ENCODE data around the gene FBXL5.

Gene FBXL5

GRCh38 chr4:15696866-15697265 is 41.7 kb upstream of the FBXL5 start:
- TF ChIP-seq CTCF (IDR thresholded peaks at IDR 0.05; ENCODE audit: poor library complexity, severe bottlenecking) = no peak
- H3K4me1 ChIP-seq (ENCODE audit: insufficient read depth, poor library complexity, severe bottlenecking) = peaks cover 23% of the 10 kb centered on the region
- H3K9me3 ChIP-seq (ENCODE audit: severe bottlenecking) = no peaks in the 10 kb centered on the region
- no peaks in the 10 kb centered on the region for H3K27me3 ChIP-seq (ENCODE audit: insufficient read depth, poor library complexity, severe bottlenecking)
- no peaks in the 10 kb centered on the region for H3K36me3 ChIP-seq (ENCODE audit: low read depth)
- H3K4me3 ChIP-seq (ENCODE audit: severe bottlenecking) = no peak overlapping the region
- ATAC-seq (ENCODE audit: low read depth) (no peak), DNase-seq (ENCODE audit: low spot score) (no peak)
- no peak overlapping the region for H3K27ac ChIP-seq (ENCODE audit: poor library complexity, severe bottlenecking)

GRCh38 chr4:15695729-15696128 is 40.6 kb upstream of the FBXL5 start:
- TF ChIP-seq CTCF (IDR thresholded peaks at IDR 0.05; ENCODE audit: poor library complexity, severe bottlenecking) = no peak
- ATAC-seq (ENCODE audit: low read depth) = no peak
- H3K27ac ChIP-seq (ENCODE audit: poor library complexity, severe bottlenecking) = peak overlapping the region; percentile 85

GRCh38 chr4:15695240-15695699 is 40.1 kb upstream of the FBXL5 start:
- peak overlapping the region; percentile 85 for H3K27ac ChIP-seq (ENCODE audit: poor library complexity, severe bottlenecking)
- TF ChIP-seq CTCF (IDR thresholded peaks at IDR 0.05; ENCODE audit: poor library complexity, severe bottlenecking) = no peak

More at GRCh38 chr4:15695729-15696128, 40.6 kb upstream of the FBXL5 start:
- Histone ChIP-seq H3K9me3 (ENCODE audit: severe bottlenecking) (no peaks in the 10 kb centered on the region), H3K36me3 (ENCODE audit: low read depth) (no peaks in the 10 kb centered on the region), H3K4me3 (ENCODE audit: severe bottlenecking) (no peak overlapping the region), H3K4me1 (ENCODE audit: insufficient read depth, poor library complexity, severe bottlenecking) (peaks cover 34% of the 10 kb centered on the region), H3K27me3 (ENCODE audit: insufficient read depth, poor library complexity, severe bottlenecking) (no peaks in the 10 kb centered on the region)
- no peak for DNase-seq (ENCODE audit: low spot score)

GRCh38 chr4:15694431-15694830 is 39.3 kb upstream of the FBXL5 start:
- no peak for ATAC-seq (ENCODE audit: low read depth)
- no peak for DNase-seq (ENCODE audit: low spot score)
- Histone ChIP-seq H3K36me3 (ENCODE audit: low read depth) (peaks cover 4% of the 10 kb centered on the region), H3K4me1 (ENCODE audit: insufficient read depth, poor library complexity, severe bottlenecking) (peaks cover 46% of the 10 kb centered on the region), H3K27ac (ENCODE audit: poor library complexity, severe bottlenecking) (peak overlapping the region; percentile 85), H3K27me3 (ENCODE audit: insufficient read depth, poor library complexity, severe bottlenecking) (no peaks in the 10 kb centered on the region), H3K4me3 (ENCODE audit: severe bottlenecking) (no peak overlapping the region), H3K9me3 (ENCODE audit: severe bottlenecking) (no peaks in the 10 kb centered on the region)
- no peak for TF ChIP-seq CTCF (IDR thresholded peaks at IDR 0.05; ENCODE audit: poor library complexity, severe bottlenecking)

More at GRCh38 chr4:15695240-15695699, 40.1 kb upstream of the FBXL5 start:
- ATAC-seq (ENCODE audit: low read depth) = peak; percentile 87
- peaks cover 37% of the 10 kb centered on the region for H3K4me1 ChIP-seq (ENCODE audit: insufficient read depth, poor library complexity, severe bottlenecking)
- H3K36me3 ChIP-seq (ENCODE audit: low read depth) = no peaks in the 10 kb centered on the region
- no peak for DNase-seq (ENCODE audit: low spot score)
- no peaks in the 10 kb centered on the region for H3K27me3 ChIP-seq (ENCODE audit: insufficient read depth, poor library complexity, severe bottlenecking)
- no peaks in the 10 kb centered on the region for H3K9me3 ChIP-seq (ENCODE audit: severe bottlenecking)
- H3K4me3 ChIP-seq (ENCODE audit: severe bottlenecking) = no peak overlapping the region

- peaks cover 20% of the 10 kb centered on the region for H3K36me3 ChIP-seq (ENCODE audit: low read depth)
- H3K27me3 ChIP-seq (ENCODE audit: insufficient read depth, poor library complexity, severe bottlenecking) = no peaks in the 10 kb centered on the region
- peak overlapping the region; percentile 98 for H3K27ac ChIP-seq (ENCODE audit: poor library complexity, severe bottlenecking)
- no peak overlapping the region for H3K4me3 ChIP-seq (ENCODE audit: severe bottlenecking)
- H3K9me3 ChIP-seq (ENCODE audit: severe bottlenecking) = no peaks in the 10 kb centered on the region
- H3K4me1 ChIP-seq (ENCODE audit: insufficient read depth, poor library complexity, severe bottlenecking) = peaks cover 52% of the 10 kb centered on the region
- no peak for DNase-seq (ENCODE audit: low spot score)
- ATAC-seq (ENCODE audit: low read depth) = no peak
- no peak for TF ChIP-seq CTCF (IDR thresholded peaks at IDR 0.05; ENCODE audit: poor library complexity, severe bottlenecking)
Measured at GRCh38 chr4:15692602-15693001, 37.4 kb upstream of the FBXL5 start.

Measured in RWPE2 (cell line).